H1 (cell line): ENCODE measurements around the gene DNER. TPM values are rescaled to one million over a fixed set of nuclear protein-coding genes. Genes with fewer than 3 reads are reported as not detected.

Source experiments
- CTCF ChIA-PET: fragments of 300-600 bp; sonication (Branson Sonifier 250); formaldehyde crosslinking; loops from one replicate; lab custom pipeline; 2021; ENCODE audit not compliant: partially characterized antibody; lab: Charles Lee
- POLR2A ChIA-PET: fragments of 300-600 bp; sonication (Branson Sonifier 250); formaldehyde crosslinking; loops from one replicate; lab custom pipeline; 2021; ENCODE audit warnings: inconsistent platforms; ENCODE audit not compliant: partially characterized antibody; lab: Charles Lee
- DNase-seq, 2 experiments: peaks; one replicate each; pipeline versions ENCODE4 v3.0.0 to v3.0.0-alpha.2; 2010 to 2022; ENCODE audit warnings: low spot score in 2 of 2, low read depth in 1 of 2, mixed read lengths in 1 of 2
- FAIRE-seq: peaks from 2 replicates; lab custom pipeline; 2011; peaks lifted over from hg19 to GRCh38; lab: Jason Lieb, UNC
- H2AFZ ChIP-seq: 2 replicates; pipeline ENCODE4 v1.8.1; 2012; ENCODE audit warnings: low read length, inconsistent platforms
- H2AK5ac ChIP-seq: 2 replicates; pipeline ENCODE4 v1.6.1; 2013; ENCODE audit warnings: low read depth, low read length
- H2BK120ac ChIP-seq: replicated peaks from 2 replicates; pipeline ENCODE3; 2013; ENCODE audit warnings: low read depth, low read length, inconsistent platforms
- H2BK12ac ChIP-seq: 2 replicates; pipeline ENCODE4 v1.6.1; 2013; ENCODE audit warnings: low read depth, low read length
- H2BK15ac ChIP-seq: 2 replicates; pipeline ENCODE4 v1.6.1; 2013; ENCODE audit warnings: low read length
- H2BK20ac ChIP-seq: 2 replicates; pipeline ENCODE4 v1.6.1; 2013; ENCODE audit warnings: low read length
- H2BK5ac ChIP-seq: 2 replicates; pipeline ENCODE4 v1.6.1; 2013; ENCODE audit warnings: low read depth, low read length
- H3K14ac ChIP-seq: 2 replicates; pipeline ENCODE4 v1.6.1; 2013; ENCODE audit warnings: inconsistent platforms; ENCODE audit not compliant: insufficient read length
- H3K18ac ChIP-seq: 2 replicates; pipeline ENCODE4 v1.6.1; 2013; ENCODE audit warnings: low read length; ENCODE audit errors: extremely low read depth
- H3K23ac ChIP-seq: 2 replicates; pipeline ENCODE4 v1.6.1; 2013; ENCODE audit warnings: inconsistent platforms; ENCODE audit not compliant: insufficient read length
- H3K23me2 ChIP-seq: 2 replicates; pipeline ENCODE4 v1.6.1; 2013; ENCODE audit warnings: low read depth, low read length
- H3K27ac ChIP-seq: 2 replicates; pipeline ENCODE4 v1.6.1; 2011; ENCODE audit warnings: low read depth, low read length, inconsistent platforms
- H3K27me3 ChIP-seq, 4 experiments: replicated peaks in 1 of 4; 1 replicate in 1 of 4; 2 replicates in 3 of 4; pipeline versions ENCODE4 v1.6.1 to v1.8.1; 2011 to 2013; ENCODE audit warnings: low read length in 3 of 4, mild to moderate bottlenecking in 3 of 4, inconsistent platforms in 2 of 4, mixed read lengths in 2 of 4, moderate library complexity in 1 of 4; ENCODE audit not compliant: control insufficient read depth in 3 of 4, insufficient read depth in 3 of 4; ENCODE audit errors: extremely low read depth in 1 of 4
- H3K36me3 ChIP-seq, 4 experiments: 2 replicates each; pipeline versions ENCODE4 v1.6.1 to v1.8.1; 2011 to 2013; ENCODE audit warnings: mild to moderate bottlenecking in 4 of 4, low read length in 3 of 4, moderate library complexity in 2 of 4, control low read depth in 1 of 4, inconsistent platforms in 1 of 4; ENCODE audit not compliant: insufficient read depth in 4 of 4, control insufficient read depth in 2 of 4
- H3K4ac ChIP-seq: replicated peaks from 2 replicates; pipeline ENCODE3; 2013; ENCODE audit warnings: low read length, low read depth, mixed read lengths, inconsistent platforms; ENCODE audit not compliant: insufficient read length
- H3K4me1 ChIP-seq, 4 experiments: replicated peaks in 1 of 4; 1 replicate in 1 of 4; 2 replicates in 3 of 4; pipeline versions ENCODE4 v1.6.1 to v1.8.1; 2011 to 2013; ENCODE audit warnings: low read length in 3 of 4, inconsistent platforms in 2 of 4, mixed read lengths in 1 of 4; ENCODE audit not compliant: insufficient read depth in 4 of 4, control insufficient read depth in 3 of 4
- H3K4me2 ChIP-seq, 2 experiments: 2 replicates each; pipeline versions ENCODE4 v1.6.1 to v1.8.1; 2011 to 2013; ENCODE audit warnings: low read depth in 2 of 2, low read length in 2 of 2, control low read depth in 1 of 2, inconsistent platforms in 1 of 2, mild to moderate bottlenecking in 1 of 2; ENCODE audit not compliant: insufficient read depth in 1 of 2
- H3K4me3 ChIP-seq, 4 experiments: fragments of 200-600, 300-600 bp in 1 of 4; sonication (generic), shearing (Covaris generic), sonication (Bioruptor Twin) in 1 of 4; 2 replicates each; pipeline versions ENCODE4 v1.5.1 to v1.8.1; 2011 to 2016; ENCODE audit warnings: low read length in 4 of 4, low read depth in 3 of 4, control low read depth in 2 of 4, inconsistent platforms in 2 of 4, mild to moderate bottlenecking in 2 of 4, mixed read lengths in 1 of 4, moderate library complexity in 1 of 4; ENCODE audit not compliant: insufficient read depth in 2 of 4; ENCODE audit errors: extremely low read depth in 1 of 4
- H3K56ac ChIP-seq: replicated peaks from 2 replicates; pipeline ENCODE3; 2013; ENCODE audit warnings: low read depth, mild to moderate bottlenecking, mixed read lengths, low read length, inconsistent platforms; ENCODE audit not compliant: insufficient read length
- H3K79me1 ChIP-seq: 2 replicates; pipeline ENCODE4 v1.6.1; 2013; ENCODE audit warnings: low read depth, low read length, control low read depth
- H3K79me2 ChIP-seq, 2 experiments: 2 replicates each; pipeline versions ENCODE4 v1.6.1 to v1.8.1; 2012 to 2013; ENCODE audit warnings: low read length in 2 of 2, mild to moderate bottlenecking in 2 of 2, inconsistent platforms in 1 of 2; ENCODE audit not compliant: insufficient read depth in 2 of 2, control insufficient read depth in 1 of 2
- H3K9ac ChIP-seq, 4 experiments: replicated peaks in 1 of 4; 1 replicate in 1 of 4; 2 replicates in 3 of 4; pipeline versions ENCODE4 v1.6.1 to v1.8.1; 2011 to 2013; ENCODE audit warnings: low read depth in 3 of 4, low read length in 3 of 4, control low read depth in 2 of 4, mild to moderate bottlenecking in 2 of 4, moderate library complexity in 2 of 4, inconsistent platforms in 1 of 4; ENCODE audit errors: extremely low read depth in 1 of 4
- H3K9me3 ChIP-seq, 2 experiments: 2 replicates each; pipeline versions ENCODE4 v1.6.1 to v1.8.1; 2012 to 2013; ENCODE audit warnings: mild to moderate bottlenecking in 2 of 2, moderate library complexity in 2 of 2, control low read depth in 1 of 2, inconsistent platforms in 1 of 2, low read depth in 1 of 2, low read length in 1 of 2, mixed read lengths in 1 of 2; ENCODE audit not compliant: insufficient read depth in 2 of 2
- H4K20me1 ChIP-seq, 2 experiments: replicated peaks in 1 of 2; 2 replicates each; pipeline versions ENCODE3 to v1.8.1; 2011 to 2013; ENCODE audit warnings: inconsistent platforms in 2 of 2, low read length in 2 of 2, mild to moderate bottlenecking in 1 of 2; ENCODE audit not compliant: insufficient read depth in 2 of 2, control insufficient read depth in 1 of 2
- H4K5ac ChIP-seq: 2 replicates; pipeline ENCODE4 v1.6.1; 2013; ENCODE audit warnings: low read length, low read depth, mixed read lengths, inconsistent platforms; ENCODE audit not compliant: insufficient read length
- H4K8ac ChIP-seq: 2 replicates; pipeline ENCODE4 v1.8.0; 2013; ENCODE audit warnings: mild to moderate bottlenecking, moderate library complexity, low read length, inconsistent platforms; ENCODE audit not compliant: insufficient read depth; ENCODE audit errors: extremely low read depth
- H4K91ac ChIP-seq: replicated peaks from 2 replicates; pipeline ENCODE3; 2013; ENCODE audit warnings: low read length, mixed read lengths, inconsistent platforms; ENCODE audit not compliant: insufficient read length
- CBX8 ChIP-seq: fragments of 300-800, 300-1000 bp; sonication (generic); IDR thresholded peaks from 2 replicates; pipeline ENCODE4 v1.7.1; 2016; ENCODE audit warnings: low read depth, low read length, borderline replicate concordance
- E2F6 ChIP-seq: IDR thresholded peaks from 2 replicates; pipeline ENCODE4 v1.6.1; 2012; ENCODE audit warnings: inconsistent platforms
- EP300 ChIP-seq, 2 experiments: IDR thresholded peaks; 1 replicate in 1 of 2; 2 replicates in 1 of 2; pipeline ENCODE4 v1.6.1; 2011 to 2012; ENCODE audit warnings: low read depth in 2 of 2, low read length in 2 of 2, mild to moderate bottlenecking in 2 of 2, borderline replicate concordance in 1 of 2, inconsistent platforms in 1 of 2, moderate library complexity in 1 of 2
- FOSL1 ChIP-seq: IDR thresholded peaks from 2 replicates; pipeline ENCODE4 v1.6.1; 2011; ENCODE audit warnings: mild to moderate bottlenecking, low read depth, low read length, moderate library complexity; ENCODE audit not compliant: insufficient read depth
- NANOG ChIP-seq: IDR thresholded peaks from 2 replicates; pipeline ENCODE4 v1.6.1; 2011; ENCODE audit warnings: low read length, low read depth, mild to moderate bottlenecking, inconsistent platforms; ENCODE audit not compliant: insufficient read depth, poor library complexity, severe bottlenecking
- NRF1 ChIP-seq: IDR thresholded peaks from 2 replicates; pipeline ENCODE4 v1.6.1; 2011; ENCODE audit warnings: mild to moderate bottlenecking, low read depth, low read length, improper control_type of control experiment
- USF2 ChIP-seq: IDR thresholded peaks from 2 replicates; pipeline ENCODE4 v1.6.1; 2011; ENCODE audit warnings: low read length, improper control_type of control experiment
- ZNF274 ChIP-seq: IDR thresholded peaks from 2 replicates; pipeline ENCODE4 v1.7.0; 2012; ENCODE audit warnings: low read length, borderline replicate concordance; ENCODE audit errors: extremely low read depth
- WGBS, 2 experiments: shearing (Covaris generic) in 1 of 2; methylation state at CpG; one replicate each; pipeline versions ENCODE4 v1.1.6 to v1.1.7; 2013 to 2015; ENCODE audit warnings: low lambda C conversion rate in 2 of 2, mixed read lengths in 2 of 2, inconsistent platforms in 1 of 2, low coverage in 1 of 2, missing lambda C conversion rate in 1 of 2; ENCODE audit not compliant: insufficient replicate concordance in 2 of 2, insufficient coverage in 1 of 2, insufficient read length in 1 of 2; ENCODE audit errors: extremely low coverage in 1 of 2, missing lambda C conversion rate in 1 of 2; 5-methylcytosine and 5-hydroxymethylcytosine counted together
- polyA plus RNA-seq, 7 experiments: library from polyadenylated mRNA; depleted of rRNA in 3 of 7; stranded (reverse) in 5 of 7; unstranded in 2 of 7; fragments of >200 nt in 5 of 7; fragments of 200-250 nt in 2 of 7; gene quantifications; 1 replicate in 5 of 7; 2 replicates in 1 of 7; 4 replicates in 1 of 7; pipeline versions ENCODE4 v1.2.1 to v1.2.3, GENCODE V29; 2011 to 2013; ENCODE audit warnings: missing spikeins in 2 of 7, mixed read lengths in 2 of 7
- total RNA-seq: library from RNA; stranded (reverse); fragmentation: NEBNext Ultra II Directional; extraction: Animal tissue kit (Norgen Biotek cat#: 25700); gene quantifications from 2 replicates; pipeline ENCODE4 v1.2.1, GENCODE V29; 2021

DNER gene
- total and polyA plus RNA-seq, 2 of the 8 experiments (the other 6 are each of a cell fraction or from before 2014, with no cell fraction given): 6.8 to 16.3 TPM

GRCh38 chr2:229666811-229667210, 47.5 kb downstream of the DNER start:
- Histone ChIP-seq H3K14ac (no peak overlapping the region), H3K79me1 (no peaks in the 10 kb centered on the region), H2BK20ac (no peak overlapping the region), H4K91ac (no peak overlapping the region), H3K4me3 (no peak overlapping the region), H3K36me3 (no peaks in the 10 kb centered on the region), H4K20me1 (no peaks in the 10 kb centered on the region), H3K4ac (no peak overlapping the region), H2BK12ac (no peak overlapping the region), H3K79me2 (no peaks in the 10 kb centered on the region), H2AFZ (no peak overlapping the region), H2BK5ac (no peak overlapping the region), H3K9me3 (no peaks in the 10 kb centered on the region), H3K23ac (no peak overlapping the region), H3K27me3 (no peaks in the 10 kb centered on the region), H3K23me2 (no peaks in the 10 kb centered on the region), H3K18ac (no peak overlapping the region), H2BK15ac (no peak overlapping the region), H4K5ac (no peak overlapping the region), H3K56ac (no peak overlapping the region), H4K8ac (no peak overlapping the region), H2AK5ac (no peak overlapping the region), H2BK120ac (no peak overlapping the region), H3K9ac (no peak overlapping the region), H3K4me1 (no peaks in the 10 kb centered on the region), H3K27ac (no peak overlapping the region), H3K4me2 (no peak overlapping the region)
- FAIRE-seq (no peak), DNase-seq (no peak)
- TF ChIP-seq CBX8 (no peak), NRF1 (no peak), FOSL1 (no peak), NANOG (no peak), USF2 (no peak), E2F6 (no peak), ZNF274 (no peak), EP300 (IDR thresholded peaks at IDR 0.05; ENCODE audit: borderline replicate concordance in 1 of 2, low read depth in 2 of 2, low read length in 2 of 2) (no peak)
- CTCF ChIA-PET: no interaction called here
- POLR2A ChIA-PET: no interaction called here
- 93% methylated on average over 3 of the region's 3 CpGs; no CpG with 5 or more reads in 1 of the 2 experiments for WGBS, 2 experiments
